ENCODE results near the gene MAMDC2. TPM values are rescaled to one million over a fixed set of nuclear protein-coding genes. Genes with fewer than 3 reads are reported as not detected.

MAMDC2 gene
- total RNA-seq, 1 experiment from 2014 or later, result 4.6 TPM

DNA sequence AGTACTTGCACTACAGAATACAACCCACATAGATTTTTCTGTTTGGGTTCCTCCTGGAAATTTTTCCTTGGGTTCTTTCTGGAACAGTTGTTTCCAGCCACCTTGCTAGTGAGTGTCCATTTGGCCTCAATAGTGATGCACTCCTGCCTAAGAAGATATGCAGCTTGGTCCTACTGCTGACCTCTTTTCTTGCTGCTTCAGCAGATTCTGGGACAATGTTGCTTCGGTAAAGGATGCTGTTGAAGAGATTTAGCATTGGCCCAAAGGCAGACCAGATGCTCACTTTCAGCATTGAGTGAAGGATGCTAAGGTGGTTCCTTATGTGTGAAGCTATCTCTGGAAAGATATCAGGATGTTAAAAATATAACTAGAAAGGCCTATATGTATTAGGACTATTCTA lies 128.9 kb downstream of the MAMDC2 start:
- Histone ChIP-seq H3T11ph (ENCODE audit: low read length) (no peak overlapping the region), H2BK15ac (ENCODE audit: low read depth, low read length) (no peak overlapping the region), H4K20me1 (ENCODE audit: control insufficient read depth, insufficient read depth, insufficient read length) (no peaks in the 10 kb centered on the region), H2AFZ (ENCODE audit: low read length) (no peak overlapping the region), H3K4ac (ENCODE audit: low read depth, low read length) (no peak overlapping the region), H3K4me1 (ENCODE audit: insufficient read depth, low read length) (no peaks in the 10 kb centered on the region), H3K9me3 (ENCODE audit: control insufficient read depth, low read depth, low read length) (no peaks in the 10 kb centered on the region), H2BK5ac (ENCODE audit: insufficient read length, low read length) (no peak overlapping the region), H3K79me1 (ENCODE audit: insufficient read depth, low read depth, low read length, poor library complexity, severe bottlenecking) (no peaks in the 10 kb centered on the region), H4K8ac (replicated peaks; ENCODE audit: insufficient read length, low read depth, low read length) (no peak overlapping the region), H3K18ac (ENCODE audit: insufficient read length, low read depth, low read length) (no peak overlapping the region), H2AK5ac (ENCODE audit: insufficient read length, low read length) (no peak overlapping the region), H4K5ac (ENCODE audit: insufficient read length, low read depth, low read length) (no peak overlapping the region), H3K23ac (ENCODE audit: insufficient read length, low read depth, low read length) (no peak overlapping the region), H2BK12ac (ENCODE audit: insufficient read length, low read depth, low read length) (no peak overlapping the region), H2BK120ac (ENCODE audit: low read depth, low read length, poor library complexity, severe bottlenecking) (no peak overlapping the region), H3K9ac (ENCODE audit: extremely low read depth, insufficient read length, low read length) (no peak overlapping the region), H3K56ac (ENCODE audit: insufficient read length, low read depth, low read length) (no peak overlapping the region), H3K79me2 (ENCODE audit: insufficient read depth, low read length) (no peaks in the 10 kb centered on the region), H3K14ac (ENCODE audit: insufficient read depth, low read length) (no peak overlapping the region), H3K27me3 (ENCODE audit: insufficient read depth, low read length) (no peaks in the 10 kb centered on the region), H3K23me2 (ENCODE audit: insufficient read length, low read depth, low read length, poor library complexity, severe bottlenecking) (no peaks in the 10 kb centered on the region), H4K91ac (ENCODE audit: insufficient read length, low read depth, low read length) (no peak overlapping the region), H3K4me2 (ENCODE audit: insufficient read depth, insufficient read length, low read length) (no peak overlapping the region), H2BK20ac (ENCODE audit: low read depth, low read length, poor library complexity, severe bottlenecking) (no peak overlapping the region), H3K27ac (ENCODE audit: insufficient read length, low read depth, low read length) (no peak overlapping the region)
- no peak for DNase-seq
- Mint-ChIP-seq H3K4me1 (no peaks in the 10 kb centered on the region), H3K27ac (no peak overlapping the region), H3K27me3 (ENCODE audit: low read depth) (no peaks in the 10 kb centered on the region), H3K9me3 (no peaks in the 10 kb centered on the region), H3K36me3 (ENCODE audit: insufficient read depth in 1 of 3, low read depth in 3 of 3) (0 out of 7 replicates have a peak, but pooled peaks cover 0 to 3% (median 0%) of the 10 kb centered on the region in 3 experiments), H3K4me3 (no peak overlapping the region)
- no CpG with 5 or more reads among the region's 1 CpG for WGBS (ENCODE audit: extremely low coverage, insufficient read length, low lambda C conversion rate)
- TF ChIP-seq, protein P1, sequence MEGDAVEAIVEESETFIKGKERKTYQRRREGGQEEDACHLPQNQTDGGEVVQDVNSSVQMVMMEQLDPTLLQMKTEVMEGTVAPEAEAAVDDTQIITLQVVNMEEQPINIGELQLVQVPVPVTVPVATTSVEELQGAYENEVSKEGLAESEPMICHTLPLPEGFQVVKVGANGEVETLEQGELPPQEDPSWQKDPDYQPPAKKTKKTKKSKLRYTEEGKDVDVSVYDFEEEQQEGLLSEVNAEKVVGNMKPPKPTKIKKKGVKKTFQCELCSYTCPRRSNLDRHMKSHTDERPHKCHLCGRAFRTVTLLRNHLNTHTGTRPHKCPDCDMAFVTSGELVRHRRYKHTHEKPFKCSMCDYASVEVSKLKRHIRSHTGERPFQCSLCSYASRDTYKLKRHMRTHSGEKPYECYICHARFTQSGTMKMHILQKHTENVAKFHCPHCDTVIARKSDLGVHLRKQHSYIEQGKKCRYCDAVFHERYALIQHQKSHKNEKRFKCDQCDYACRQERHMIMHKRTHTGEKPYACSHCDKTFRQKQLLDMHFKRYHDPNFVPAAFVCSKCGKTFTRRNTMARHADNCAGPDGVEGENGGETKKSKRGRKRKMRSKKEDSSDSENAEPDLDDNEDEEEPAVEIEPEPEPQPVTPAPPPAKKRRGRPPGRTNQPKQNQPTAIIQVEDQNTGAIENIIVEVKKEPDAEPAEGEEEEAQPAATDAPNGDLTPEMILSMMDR (conservative IDR thresholded peaks at IDR 0.05), result no peak
